HL-60 (cell line): ENCODE results near the gene ECM2.

Experiments used
- DNase-seq, 2 experiments: peaks; one replicate each; pipeline ENCODE4 v3.0.0-alpha.2; 2010 to 2020; ENCODE audit warnings: low read depth in 1 of 2, low spot score in 1 of 2
- H3K27ac ChIP-seq: fragments of 250-450 bp; sonication (Bioruptor Pico); replicated peaks from 2 replicates; pipeline ENCODE4 v1.5.1; 2020; ENCODE audit warnings: mild to moderate bottlenecking, moderate library complexity
- H3K27me3 ChIP-seq: fragments of 250-450 bp; sonication (Bioruptor Pico); 2 replicates; pipeline ENCODE4 v1.5.1; 2021; ENCODE audit warnings: mild to moderate bottlenecking, moderate library complexity; ENCODE audit not compliant: insufficient read depth, poor library complexity, severe bottlenecking
- H3K4me3 ChIP-seq: replicated peaks from 2 replicates; pipeline ENCODE4 v1.5.1; 2011; ENCODE audit warnings: mild to moderate bottlenecking, control low read depth, low read length; ENCODE audit not compliant: insufficient read depth
- CTCF ChIP-seq: IDR thresholded peaks from one replicate; pipeline ENCODE4 v1.5.1; 2011; ENCODE audit warnings: low read length, control low read depth, inconsistent platforms; ENCODE audit not compliant: insufficient read depth
- GABPA ChIP-seq: IDR thresholded peaks from 2 replicates; pipeline ENCODE4 v1.6.1; 2012; ENCODE audit warnings: low read depth
- POLR2AphosphoS5 ChIP-seq: IDR thresholded peaks from 2 replicates; pipeline ENCODE4 v1.6.1; 2012; ENCODE audit warnings: low read depth
- SPI1 ChIP-seq: IDR thresholded peaks from 2 replicates; pipeline ENCODE4 v1.6.1; 2012; ENCODE audit warnings: low read depth, mild to moderate bottlenecking, borderline replicate concordance
- TF ChIP-seq, protein P1 (sequence below): IDR thresholded peaks from 2 replicates; pipeline ENCODE4 v1.6.1; 2012; ENCODE audit warnings: low read depth; ENCODE audit not compliant: insufficient replicate concordance

ECM2 gene

DNA sequence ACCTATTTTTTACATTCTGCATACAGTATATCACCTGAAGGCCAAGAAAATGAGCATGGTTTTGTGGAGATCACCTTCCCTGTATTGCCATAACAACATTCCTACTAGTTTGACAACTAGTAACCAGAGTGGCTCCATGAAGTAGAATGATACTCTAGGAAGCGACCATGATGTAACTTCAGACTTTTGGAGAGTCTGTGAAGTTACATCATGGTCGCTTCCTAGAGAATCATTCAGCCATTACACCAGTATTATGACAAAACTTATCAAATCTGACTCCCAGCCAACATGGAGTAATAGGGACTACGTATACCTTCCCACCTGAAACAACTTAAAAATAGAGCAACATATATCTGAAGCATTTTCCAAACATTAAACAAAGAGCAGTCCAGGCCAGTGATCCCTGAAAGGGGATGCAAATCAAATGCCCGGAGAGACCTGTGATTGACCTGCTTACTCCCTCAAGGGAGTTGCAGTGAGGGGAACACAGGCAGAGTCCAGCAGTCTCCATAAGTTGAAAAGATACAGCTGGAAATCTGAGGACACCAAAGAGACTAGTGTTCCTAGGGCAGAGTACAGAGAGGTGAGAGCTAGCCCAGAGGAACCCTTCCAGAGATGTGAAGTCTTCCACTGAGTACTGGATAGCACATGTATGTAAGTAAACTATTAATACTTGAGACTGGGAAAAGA, 7.8 kb downstream of the ECM2 start:
- no peak for TF ChIP-seq POLR2AphosphoS5
- no peak for TF ChIP-seq GABPA
- TF ChIP-seq SPI1 = no peak
- no peak for TF ChIP-seq CTCF
- TF ChIP-seq, protein P1, sequence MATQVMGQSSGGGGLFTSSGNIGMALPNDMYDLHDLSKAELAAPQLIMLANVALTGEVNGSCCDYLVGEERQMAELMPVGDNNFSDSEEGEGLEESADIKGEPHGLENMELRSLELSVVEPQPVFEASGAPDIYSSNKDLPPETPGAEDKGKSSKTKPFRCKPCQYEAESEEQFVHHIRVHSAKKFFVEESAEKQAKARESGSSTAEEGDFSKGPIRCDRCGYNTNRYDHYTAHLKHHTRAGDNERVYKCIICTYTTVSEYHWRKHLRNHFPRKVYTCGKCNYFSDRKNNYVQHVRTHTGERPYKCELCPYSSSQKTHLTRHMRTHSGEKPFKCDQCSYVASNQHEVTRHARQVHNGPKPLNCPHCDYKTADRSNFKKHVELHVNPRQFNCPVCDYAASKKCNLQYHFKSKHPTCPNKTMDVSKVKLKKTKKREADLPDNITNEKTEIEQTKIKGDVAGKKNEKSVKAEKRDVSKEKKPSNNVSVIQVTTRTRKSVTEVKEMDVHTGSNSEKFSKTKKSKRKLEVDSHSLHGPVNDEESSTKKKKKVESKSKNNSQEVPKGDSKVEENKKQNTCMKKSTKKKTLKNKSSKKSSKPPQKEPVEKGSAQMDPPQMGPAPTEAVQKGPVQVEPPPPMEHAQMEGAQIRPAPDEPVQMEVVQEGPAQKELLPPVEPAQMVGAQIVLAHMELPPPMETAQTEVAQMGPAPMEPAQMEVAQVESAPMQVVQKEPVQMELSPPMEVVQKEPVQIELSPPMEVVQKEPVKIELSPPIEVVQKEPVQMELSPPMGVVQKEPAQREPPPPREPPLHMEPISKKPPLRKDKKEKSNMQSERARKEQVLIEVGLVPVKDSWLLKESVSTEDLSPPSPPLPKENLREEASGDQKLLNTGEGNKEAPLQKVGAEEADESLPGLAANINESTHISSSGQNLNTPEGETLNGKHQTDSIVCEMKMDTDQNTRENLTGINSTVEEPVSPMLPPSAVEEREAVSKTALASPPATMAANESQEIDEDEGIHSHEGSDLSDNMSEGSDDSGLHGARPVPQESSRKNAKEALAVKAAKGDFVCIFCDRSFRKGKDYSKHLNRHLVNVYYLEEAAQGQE = no peak
- no peak for DNase-seq

GRCh38 chr9:92527291-92527828, 8.4 kb downstream of the ECM2 start:
- no peak for DNase-seq
- Histone ChIP-seq H3K27me3 (no peaks in the 10 kb centered on the region), H3K4me3 (no peak overlapping the region), H3K27ac (no peak overlapping the region)
- no peak for TF ChIP-seq GABPA
- no peak for TF ChIP-seq SPI1
- TF ChIP-seq, protein P1 = no peak
- TF ChIP-seq CTCF = no peak
- no peak for TF ChIP-seq POLR2AphosphoS5

More for the DNA sequence above, 7.8 kb downstream of the ECM2 start:
- H3K27ac ChIP-seq = no peak overlapping the region
- H3K4me3 ChIP-seq = no peak overlapping the region
- no peaks in the 10 kb centered on the region for H3K27me3 ChIP-seq

GRCh38 chr9:92525306-92525705, 10.5 kb downstream of the ECM2 start:
- DNase-seq = no peak
- TF ChIP-seq CTCF = no peak
- H3K27me3 ChIP-seq = no peaks in the 10 kb centered on the region
- H3K27ac ChIP-seq = no peak overlapping the region
- no peak overlapping the region for H3K4me3 ChIP-seq

- no peak for DNase-seq
- TF ChIP-seq GABPA (no peak), POLR2AphosphoS5 (no peak), SPI1 (no peak), CTCF (no peak)
- TF ChIP-seq, protein P1 = no peak
- Histone ChIP-seq H3K27me3 (no peaks in the 10 kb centered on the region), H3K27ac (no peak overlapping the region), H3K4me3 (no peak overlapping the region)
Observed at GRCh38 chr9:92524881-92525280, 10.9 kb downstream of the ECM2 start.
